T-helper 22 cell (primary cell): ENCODE data around the gene C12orf60.

ENCODE experiments used
- DNase-seq: peaks from one replicate; pipeline ENCODE4 v3.0.0-alpha.2; 2020; ENCODE audit warnings: low read depth

C12orf60 gene

DNA sequence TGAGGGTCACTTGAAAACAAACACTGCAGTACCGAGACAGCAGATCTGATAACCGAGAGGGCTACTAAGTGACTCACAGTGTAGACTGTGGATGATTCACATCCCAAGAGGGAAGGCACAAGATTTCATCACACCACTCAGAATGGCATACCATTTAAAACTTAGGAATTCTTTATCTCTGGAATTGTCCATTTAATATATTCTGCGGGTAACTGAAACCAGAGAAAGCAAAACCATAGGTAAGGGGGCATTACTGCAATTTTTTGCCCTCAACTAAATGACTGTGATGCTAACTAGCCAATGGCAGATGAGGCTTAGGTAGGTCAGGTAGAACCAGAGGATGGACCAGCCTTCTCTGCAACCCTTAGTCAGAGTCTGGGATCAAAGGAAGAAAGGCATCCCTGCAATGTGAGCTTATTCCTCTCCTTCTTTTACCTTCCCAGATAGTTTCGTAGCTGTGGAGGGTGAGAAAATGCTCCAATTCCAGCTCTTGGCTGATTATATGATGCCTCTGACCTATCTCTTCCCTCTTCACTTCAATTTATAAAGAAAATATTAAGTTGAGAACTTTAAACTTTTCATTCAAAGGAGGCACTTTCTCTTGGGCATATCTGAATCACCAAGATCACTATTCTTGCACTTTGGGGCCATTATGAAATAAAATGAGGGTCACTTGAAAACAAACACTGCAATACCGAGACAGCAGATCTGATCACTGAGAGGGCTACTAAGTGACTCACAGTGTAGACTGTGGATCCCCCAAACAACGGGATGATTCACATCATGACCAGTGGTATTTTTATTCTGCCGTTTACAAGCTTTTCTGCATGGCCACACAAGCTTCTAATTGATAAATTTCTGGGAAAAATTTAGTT lies 33.1 kb downstream of the C12orf60 start:
- DNase-seq, result no peak

DNA sequence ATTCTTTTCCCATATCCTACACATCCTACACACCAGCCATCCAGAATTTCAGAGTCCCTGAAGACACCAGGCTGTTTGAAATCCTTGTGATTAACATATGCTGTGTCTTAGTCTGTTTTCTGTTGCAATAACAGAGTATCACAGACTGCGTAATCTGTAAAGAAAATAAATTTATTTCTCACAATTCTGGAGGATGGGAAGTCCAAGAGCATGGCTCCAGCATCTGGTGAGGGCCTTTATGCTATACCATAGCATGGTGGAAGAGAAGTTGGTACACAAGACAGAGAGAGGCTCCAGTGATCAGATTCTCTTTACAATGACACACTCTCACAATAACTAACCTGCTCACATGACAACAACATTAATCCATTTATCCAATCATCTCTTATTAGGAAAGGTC lies 35.8 kb downstream of the C12orf60 start:
- no peak for DNase-seq

DNA sequence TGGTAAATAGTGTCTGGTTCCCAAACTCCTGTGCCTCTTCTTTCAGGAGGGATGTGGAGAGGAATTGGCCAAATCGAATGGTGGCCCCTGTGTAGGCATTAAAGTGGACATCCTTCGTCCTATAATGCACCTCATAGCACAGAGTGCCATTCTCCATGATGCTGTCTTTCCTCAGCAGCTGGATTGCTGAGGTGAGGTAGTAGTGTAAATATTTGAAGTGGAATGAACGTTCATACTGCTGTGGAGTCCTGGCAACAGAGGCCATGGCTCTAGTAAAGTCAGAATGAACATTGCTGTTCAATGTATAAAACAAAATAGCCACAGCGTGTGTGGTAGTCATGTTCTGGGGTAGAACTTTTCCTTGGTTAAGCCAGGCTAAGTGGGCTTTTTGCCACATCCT lies 37.1 kb downstream of the C12orf60 start:
- DNase-seq, result no peak

DNA sequence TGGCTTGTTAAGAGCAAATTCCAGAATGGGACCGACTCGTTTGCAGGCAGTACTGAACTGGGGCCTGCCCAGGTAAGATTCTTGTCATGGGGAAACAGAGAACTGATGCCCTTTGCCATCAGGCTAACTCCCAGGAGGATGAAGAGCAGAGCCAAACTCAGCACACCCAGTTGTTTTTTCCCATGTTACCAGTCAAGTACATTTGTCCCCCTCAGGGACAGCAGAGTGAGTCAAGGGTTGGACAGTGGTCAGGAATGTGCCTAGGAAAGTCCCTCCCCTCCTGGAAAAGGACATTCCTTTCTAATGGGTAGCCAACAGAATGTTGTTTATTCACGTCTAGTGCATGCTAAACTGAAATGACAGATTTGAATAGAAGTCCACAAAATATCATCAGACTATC lies 38.3 kb downstream of the C12orf60 start:
- no peak for DNase-seq

DNA sequence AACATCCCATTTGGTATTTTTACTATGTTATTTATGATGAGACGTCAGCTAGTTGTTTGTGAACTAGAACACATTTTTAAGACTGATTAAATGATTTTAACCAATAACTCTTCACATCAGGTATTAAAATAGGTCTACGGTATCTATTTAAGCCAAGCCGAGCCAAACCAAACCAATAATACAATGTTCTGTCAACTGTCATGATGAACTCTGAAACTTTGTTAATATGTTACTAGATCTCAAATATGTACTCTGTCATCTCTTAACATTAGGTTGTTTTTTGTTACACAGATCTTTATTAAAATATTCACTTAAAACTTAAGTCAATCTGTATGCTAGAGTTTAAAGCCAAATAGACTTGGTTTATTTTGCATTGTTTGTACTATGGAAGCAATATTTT lies 38.8 kb downstream of the C12orf60 start:
- DNase-seq, result no peak

DNA sequence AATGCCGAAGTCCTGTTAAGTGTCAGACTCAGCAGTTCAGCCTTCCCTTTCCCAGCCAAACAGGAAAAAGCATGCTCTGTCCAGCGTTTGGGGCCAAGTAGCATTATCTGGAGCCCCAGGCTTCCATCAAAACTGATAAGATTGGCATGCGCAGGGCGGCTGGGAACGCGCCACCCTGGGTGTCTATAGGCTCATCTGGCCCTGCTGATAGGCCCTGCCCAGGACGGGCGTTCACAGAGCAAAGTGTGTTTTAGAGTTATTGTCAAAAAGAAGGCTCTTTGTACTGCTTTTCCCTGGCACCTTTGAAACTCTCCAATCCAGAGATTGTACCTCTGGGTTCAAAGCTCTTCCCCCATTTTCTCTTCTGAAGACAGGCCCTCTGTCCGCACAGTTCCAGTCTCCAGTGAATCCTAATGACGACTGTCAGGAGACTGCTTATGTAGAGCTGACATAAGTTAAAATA lies 40.0 kb downstream of the C12orf60 start, which contains the start of gene ART4:
TSS of gene ART4 (minus strand) at position 102 of the 463 bp plus-strand sequence. CDS start 413 bp downstream, outside the sequence.
- DNase-seq, result no peak

DNA sequence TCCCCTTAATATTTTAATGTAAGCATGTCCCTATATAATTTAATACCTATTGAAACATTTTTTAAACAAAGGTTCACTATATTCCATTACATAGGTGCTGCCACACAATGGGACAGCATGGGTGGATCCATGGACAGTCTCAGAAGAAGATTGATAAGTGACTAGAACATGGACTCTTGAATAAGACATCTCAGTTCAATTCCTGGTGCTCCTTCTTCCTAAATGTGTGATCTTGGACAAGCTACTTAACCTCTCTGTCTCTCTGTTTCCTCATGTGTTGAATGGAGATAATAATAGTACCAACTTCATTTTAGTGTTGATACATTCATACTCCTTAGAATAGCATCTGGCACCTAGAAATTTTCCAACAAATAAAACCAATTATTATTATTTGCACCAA lies 40.9 kb downstream of the C12orf60 start:
- DNase-seq, result no peak

DNA sequence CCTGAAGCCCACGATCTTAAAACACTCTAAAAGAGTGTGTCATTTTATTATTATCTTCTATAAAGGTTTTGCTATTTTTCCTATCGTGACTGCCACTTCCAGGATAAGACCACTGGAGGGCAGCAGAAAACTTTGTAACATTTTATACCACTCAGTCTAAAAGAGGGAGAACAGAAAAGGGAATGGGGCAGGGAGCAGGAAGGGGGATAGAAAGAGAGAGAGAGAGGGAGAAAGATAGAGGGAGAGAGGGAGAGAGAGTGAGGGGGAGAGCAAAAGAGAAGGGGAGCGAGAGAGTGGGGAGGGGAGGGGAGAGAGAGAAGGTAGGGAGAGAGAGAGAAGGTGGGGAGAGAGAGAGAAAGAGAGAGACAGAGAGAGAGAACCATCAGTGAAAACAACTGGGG lies 41.9 kb downstream of the C12orf60 start:
- no peak for DNase-seq

DNA sequence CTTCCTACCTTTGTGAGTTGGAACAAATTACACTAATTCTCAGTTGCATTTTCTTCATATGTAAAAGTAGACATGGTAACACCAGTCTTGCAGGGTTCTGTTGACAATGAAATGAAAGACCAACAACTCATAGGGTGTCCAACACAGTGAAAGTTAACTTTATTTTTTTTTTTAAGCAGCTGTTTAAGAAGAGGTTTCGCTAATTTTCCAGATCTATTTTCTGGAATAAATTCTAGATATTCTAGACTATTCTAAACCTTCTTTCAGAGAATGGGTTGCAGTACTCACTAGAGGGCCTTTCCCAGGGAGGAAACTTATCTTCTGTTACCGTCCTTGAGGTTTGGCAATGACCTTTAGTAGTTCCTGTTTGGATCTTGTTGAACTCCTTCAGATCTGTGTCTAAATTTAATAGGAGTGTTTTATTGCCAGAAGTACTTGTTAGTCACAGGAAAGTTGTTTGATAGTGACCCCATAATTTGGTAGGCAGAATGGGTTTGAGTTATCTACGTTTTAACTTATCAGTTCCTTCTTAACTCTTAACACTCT lies 42.6 kb downstream of the C12orf60 start:
- no peak for DNase-seq

DNA sequence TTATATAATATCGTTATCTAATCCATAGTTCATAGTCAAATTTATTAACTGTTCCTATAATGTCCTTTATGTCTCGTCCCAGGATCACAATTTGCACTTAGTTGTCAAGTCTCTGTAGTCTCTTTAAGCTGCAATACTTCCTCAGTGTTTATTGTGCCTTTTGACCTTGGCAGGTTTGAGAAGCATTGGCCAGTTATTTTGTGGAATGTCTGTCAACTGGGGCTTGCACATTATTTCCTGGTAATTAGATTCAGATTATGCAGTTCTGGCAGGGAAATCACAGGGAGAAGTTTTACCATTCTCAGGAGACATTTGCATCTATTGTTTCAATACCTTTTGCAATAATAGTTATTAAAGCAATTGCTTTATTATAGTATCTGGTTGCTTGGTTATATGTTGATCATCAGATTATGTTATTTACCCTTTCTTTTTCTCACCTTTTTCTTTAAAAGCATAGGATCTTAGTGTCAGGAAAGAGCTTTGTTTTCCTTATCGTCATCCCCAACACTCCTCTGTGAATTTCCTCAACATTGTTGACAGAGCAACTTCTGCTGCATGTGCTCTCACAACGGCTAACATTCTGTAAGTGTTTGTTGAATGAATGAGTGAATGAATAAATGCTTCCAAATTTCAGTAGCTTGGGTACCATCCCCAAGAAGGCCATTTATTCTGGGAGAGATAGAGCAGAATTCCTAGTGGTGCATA lies 43.6 kb downstream of the C12orf60 start:
- no peak for DNase-seq

DNA sequence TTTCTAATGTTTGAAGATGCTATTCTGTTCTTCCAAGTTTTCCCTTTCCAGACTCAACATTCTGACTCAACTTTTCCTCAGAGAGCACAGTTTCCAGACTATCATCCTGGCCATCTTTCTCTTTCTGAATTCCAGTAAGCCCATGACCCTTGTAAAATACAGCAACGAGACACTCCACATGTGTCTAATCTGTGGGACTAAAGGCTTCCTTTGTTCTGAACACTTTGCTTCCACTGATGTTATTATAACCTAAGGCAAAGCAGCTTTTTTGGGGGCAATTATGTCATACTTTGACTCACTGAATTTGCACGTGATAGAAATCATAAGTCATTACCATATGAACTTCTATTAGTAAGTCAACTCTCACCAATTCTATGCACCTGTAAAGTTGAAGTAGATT lies 46.2 kb downstream of the C12orf60 start:
- no peak for DNase-seq

DNA sequence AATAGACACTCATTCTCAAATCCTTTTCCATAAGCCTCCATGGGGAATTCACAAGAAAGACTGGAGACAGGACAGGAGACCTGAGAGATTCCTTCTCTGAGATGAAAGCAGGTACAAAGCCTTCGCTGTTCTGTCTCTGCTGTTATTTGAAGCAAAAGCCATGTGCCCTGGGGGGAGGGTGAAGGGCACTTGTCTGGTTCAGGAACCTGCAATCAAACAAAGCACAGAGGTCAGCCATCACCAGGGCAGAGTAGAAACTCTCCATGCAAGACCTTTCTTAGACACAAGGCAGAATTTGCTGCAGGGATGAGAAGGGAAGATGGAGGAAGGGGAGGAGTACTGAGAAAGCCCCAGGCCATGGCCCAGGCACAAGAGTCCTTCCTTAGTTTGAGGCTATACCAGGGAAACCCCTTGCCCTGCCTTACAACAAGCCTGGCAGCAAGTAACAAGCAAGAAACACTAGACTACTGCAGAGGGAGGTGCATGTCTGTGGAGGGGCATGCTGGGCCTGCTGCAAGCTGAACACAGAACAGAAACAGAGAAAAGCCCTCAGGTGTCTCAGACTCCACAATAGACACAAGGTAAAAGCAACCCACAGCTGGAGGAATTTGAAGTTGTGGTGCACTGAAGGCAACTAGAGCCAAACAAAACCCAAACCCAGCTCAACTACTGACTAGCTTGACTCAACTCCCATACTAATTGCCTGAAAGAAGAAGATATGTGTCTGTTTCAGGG lies 47.6 kb downstream of the C12orf60 start:
- no peak for DNase-seq

DNA sequence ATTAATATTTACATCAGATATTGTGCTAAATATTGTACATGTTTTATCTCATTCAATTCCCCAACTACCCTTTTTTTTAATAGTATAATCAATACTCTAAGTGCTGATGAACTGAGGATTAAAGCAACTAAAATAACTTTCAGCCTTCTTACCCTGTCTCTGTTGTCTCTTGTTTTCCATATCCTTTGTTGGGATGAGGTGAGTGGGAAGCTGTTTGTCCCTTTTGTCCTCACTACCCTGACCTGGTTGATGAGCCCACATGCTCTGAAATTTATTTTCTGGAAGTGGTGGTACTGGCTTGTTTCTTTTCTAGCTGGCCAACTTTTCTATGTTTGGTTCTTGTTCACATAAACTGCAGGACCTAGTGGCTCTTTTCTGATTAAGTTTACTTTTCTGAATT lies 49.4 kb downstream of the C12orf60 start:
- no peak for DNase-seq

DNA sequence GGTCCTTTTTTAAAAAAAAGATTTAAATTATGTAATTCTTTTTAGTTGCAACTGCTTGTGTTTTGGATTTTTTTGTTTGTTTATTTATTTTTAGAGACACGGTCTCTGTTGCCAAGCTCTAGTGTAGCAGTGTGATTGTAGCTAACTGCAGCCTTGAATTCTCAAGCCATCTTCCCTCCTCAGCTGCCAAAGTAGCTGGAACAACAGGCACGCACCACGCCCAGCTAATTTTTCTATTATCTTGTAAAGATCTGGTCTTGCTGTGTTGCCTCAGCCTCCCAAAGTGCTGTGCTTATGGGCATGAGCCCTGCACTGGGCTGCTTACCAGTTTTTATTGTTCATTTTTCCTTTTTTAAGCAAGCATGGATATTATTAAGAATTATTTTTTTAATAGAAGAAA lies 50.5 kb downstream of the C12orf60 start:
- no peak for DNase-seq

DNA sequence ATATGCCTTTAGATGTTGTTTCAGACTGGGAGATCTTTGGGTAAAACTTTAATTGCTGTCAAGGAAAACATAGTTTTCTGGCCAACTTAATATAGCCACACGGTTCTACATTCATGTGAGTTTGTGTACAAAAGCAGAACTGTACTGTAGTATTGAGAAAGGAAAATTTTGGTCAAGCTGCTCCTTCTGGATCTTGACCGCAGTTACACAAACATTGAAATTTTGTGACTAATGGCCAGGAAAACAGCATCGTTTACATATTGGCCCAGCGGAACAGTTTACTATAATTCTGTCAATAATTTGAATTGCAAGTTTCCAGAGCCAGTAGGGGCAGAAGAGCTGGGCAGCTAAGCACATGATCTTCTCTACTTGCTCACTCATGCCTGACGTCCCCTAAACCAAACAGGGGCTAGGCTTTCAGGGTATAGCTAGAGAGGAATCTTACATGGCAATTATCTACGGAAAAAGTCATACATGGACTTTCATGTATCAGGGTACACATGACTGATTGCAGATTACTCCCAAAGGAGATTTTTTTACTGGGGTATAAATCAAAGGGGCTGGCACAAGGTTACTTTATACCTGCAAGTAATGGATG lies 51.2 kb downstream of the C12orf60 start:
- DNase-seq, result no peak

DNA sequence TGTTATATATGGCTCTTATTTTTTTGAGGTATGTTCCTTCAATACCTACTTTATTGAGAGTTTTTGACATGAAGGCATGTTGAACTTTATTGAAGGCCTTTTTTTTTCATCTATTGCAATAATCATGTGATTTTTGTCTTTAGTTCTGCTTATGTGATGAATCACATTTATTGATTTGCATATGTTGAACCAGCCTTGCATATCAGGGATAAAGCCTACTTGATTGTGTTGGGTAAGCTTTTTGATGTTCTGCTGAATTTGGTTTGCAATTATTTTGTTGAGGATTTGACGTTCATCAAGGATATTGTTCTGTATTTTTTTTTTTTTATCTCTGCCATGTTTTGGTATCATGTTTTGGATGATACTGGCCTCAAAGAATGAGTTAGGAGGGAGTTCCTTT lies 55.0 kb downstream of the C12orf60 start:
- no peak for DNase-seq

DNA sequence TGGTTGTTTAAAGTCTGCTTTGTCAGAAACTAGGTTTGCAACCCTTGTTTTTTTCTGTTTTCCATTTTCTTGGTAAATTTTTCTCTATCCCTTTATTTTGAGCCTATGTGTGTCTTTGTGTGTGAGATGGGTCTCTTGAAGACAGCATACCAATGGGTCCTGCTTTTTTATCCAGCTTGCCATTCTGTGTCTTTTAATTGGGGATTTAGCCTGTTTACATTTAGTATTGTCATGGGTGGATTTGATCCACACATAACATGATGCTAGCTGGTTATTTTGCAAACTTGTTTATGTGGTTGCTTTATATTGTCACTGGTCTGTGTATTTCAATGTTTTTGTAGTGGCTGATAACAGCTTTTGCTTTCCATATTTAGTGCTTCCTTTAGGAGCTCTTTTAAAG lies 57.0 kb downstream of the C12orf60 start:
- DNase-seq, result no peak

DNA sequence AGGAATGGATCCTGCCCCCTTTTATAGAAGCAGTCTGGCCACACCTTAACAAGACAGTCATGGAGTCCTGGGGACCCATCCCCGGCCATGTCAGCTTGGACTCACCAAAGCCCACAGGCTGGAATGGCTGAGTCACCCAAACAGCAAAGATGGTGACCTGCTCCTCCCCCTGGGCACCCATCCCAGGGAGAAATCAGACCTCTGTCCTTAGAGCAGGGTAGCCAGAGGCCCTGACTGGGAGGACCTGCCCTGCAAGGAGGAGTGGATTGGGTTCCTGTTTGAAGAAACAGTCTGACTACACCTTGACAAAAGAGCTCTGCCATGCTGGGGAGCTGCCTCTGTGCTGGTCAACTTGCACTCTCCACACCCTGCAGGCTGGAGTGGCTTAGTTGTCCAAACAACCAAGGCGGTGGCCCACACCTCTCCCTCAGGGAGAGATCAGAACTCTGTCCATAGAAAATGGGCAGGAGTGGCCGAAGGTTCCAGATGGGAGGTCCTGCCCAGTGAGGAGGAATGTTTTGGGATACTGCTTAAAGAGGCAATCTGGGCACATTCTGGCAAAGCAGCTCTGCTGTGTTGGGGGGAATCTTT lies 65.5 kb downstream of the C12orf60 start:
- no peak for DNase-seq

DNA sequence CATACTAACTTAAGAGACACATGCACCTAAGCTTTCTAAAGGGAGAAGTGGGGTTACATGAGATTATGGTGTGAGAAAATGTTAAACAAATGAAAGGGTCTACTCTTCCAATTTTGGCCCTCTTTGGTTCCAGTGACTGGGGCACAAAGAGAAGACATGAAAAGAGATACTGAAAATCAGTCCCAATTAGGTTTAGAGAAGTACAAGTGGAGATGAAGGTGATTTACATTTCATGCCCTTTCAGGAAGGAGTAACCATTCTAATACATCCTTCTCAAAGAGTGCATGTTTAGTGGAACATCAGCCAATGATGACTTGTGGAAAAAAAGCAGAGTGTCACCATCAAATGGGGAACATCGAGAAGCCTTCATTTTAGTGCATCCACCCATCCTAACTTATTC lies 67.8 kb downstream of the C12orf60 start:
- DNase-seq, result no peak

DNA sequence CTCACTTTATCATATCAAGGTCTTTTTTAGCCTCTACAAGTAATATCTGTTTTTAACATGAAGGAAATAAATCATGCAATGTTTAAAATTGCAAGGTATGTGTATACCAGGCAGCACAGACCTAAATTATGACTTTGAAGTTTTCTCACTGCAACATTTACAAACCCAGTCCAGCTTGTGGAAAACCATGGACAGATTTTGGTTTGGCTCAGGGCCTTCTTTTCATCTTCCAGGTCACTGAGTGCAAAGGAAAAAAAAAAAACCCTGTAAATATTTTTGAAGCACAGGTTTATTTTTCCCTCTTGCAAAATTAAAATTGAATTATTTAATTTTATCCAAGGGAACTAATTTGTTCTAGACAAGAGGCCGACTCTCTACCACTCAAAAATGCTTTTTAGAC lies 68.4 kb downstream of the C12orf60 start:
- DNase-seq, result no peak

DNA sequence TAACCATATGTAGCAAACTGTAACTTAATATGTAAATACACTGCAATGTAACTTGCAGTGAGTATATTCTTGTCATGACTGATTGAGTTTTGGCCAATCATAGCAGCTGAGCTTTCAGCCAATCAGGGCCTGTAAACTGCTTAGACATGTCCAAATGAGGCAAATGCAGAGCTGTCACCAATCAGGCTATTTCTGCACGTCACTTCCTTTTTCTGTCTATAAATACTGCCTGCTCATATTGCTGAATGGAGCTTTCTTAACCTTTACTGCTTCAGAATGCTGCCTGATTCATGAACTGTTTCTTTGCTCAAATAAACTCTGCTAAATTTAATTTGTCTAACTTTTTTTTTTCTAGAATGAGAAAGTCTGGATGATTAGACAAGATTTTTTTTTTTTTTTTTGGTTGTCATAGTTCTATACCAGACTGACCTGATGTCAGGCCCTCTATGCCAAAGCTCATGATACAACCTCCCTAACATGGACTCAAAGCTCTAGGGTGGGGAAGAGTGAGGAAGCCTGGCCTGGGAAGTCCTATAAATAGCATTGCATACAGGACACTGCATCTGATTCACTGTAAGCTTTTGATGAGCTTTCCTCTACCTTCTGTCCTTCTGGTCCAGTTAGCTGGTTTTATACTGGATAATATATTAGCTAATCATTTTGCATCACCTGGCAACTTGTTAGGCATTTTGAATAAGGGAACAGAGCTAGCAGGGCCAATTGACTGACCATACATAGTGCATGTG lies 70.1 kb downstream of the C12orf60 start:
- DNase-seq, result no peak
